HL-60 (cell line): ENCODE measurements around the gene MYH9.

Source experiments
- GABPA ChIP-seq: IDR thresholded peaks from 2 replicates; pipeline ENCODE4 v1.6.1; 2012; ENCODE audit warnings: low read depth
- POLR2AphosphoS5 ChIP-seq: IDR thresholded peaks from 2 replicates; pipeline ENCODE4 v1.6.1; 2012; ENCODE audit warnings: low read depth
- TF ChIP-seq, protein P1 (sequence below): IDR thresholded peaks from one replicate; pipeline ENCODE4 v1.5.1; 2011; ENCODE audit warnings: low read length, control low read depth, inconsistent platforms; ENCODE audit not compliant: insufficient read depth

DNA sequence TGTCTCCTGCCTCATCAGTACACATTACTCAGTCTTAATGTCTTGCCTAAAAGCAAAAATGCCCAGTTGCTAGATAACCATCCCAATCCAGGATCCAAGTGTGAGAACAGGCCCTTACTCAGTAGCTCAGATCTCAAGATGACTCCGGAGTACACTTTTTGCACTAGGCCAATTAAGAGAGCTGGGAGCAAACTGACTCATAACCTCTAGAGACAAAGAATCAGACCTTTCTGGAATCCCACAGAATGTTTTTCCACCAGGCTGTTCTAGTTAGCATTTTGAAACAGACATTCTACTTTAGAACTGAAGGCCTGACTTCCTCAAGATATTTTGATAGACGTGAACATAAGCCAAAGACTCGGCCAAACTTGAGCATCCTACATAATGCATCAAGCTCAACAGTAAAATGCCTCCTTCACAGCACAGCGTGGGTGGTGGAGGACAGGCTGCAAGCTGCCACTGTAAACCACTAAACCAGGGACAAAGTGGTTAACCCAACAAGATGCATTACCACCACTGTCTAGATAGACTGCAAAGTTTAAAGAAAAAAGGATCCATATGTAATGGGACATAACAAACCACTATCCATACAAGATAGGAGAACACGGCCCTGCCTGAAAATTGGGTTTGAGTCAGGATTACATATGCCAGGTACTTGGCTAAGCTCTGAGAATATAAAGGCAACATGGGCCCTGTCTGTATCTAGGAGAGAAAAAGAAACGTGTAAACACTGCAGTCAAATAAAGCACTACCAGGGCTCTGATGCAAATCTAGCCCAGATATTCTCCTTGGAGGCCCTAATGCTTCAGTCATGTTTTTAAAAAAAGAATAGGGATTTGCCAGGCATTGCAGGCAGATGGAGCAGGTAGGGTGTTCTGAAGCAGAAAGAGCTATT lies 48.3 kb downstream of the MYH9 start:
- TF ChIP-seq GABPA (no peak), POLR2AphosphoS5 (no peak)
- TF ChIP-seq, protein P1, sequence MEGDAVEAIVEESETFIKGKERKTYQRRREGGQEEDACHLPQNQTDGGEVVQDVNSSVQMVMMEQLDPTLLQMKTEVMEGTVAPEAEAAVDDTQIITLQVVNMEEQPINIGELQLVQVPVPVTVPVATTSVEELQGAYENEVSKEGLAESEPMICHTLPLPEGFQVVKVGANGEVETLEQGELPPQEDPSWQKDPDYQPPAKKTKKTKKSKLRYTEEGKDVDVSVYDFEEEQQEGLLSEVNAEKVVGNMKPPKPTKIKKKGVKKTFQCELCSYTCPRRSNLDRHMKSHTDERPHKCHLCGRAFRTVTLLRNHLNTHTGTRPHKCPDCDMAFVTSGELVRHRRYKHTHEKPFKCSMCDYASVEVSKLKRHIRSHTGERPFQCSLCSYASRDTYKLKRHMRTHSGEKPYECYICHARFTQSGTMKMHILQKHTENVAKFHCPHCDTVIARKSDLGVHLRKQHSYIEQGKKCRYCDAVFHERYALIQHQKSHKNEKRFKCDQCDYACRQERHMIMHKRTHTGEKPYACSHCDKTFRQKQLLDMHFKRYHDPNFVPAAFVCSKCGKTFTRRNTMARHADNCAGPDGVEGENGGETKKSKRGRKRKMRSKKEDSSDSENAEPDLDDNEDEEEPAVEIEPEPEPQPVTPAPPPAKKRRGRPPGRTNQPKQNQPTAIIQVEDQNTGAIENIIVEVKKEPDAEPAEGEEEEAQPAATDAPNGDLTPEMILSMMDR, result no peak
